Umbilical cord (tissue), 2 donors: ENCODE data around the gene ARHGAP26. TPM values are rescaled to one million over a fixed set of nuclear protein-coding genes. Genes with fewer than 3 reads are reported as not detected.

Experiments used
- DNase-seq: peaks from one replicate; pipeline ENCODE4 v3.0.0-alpha.2; 2015; ENCODE audit warnings: low spot score
- total RNA-seq: library from RNA; depleted of rRNA; stranded (reverse); fragments of >200 nt; gene quantifications from one replicate; pipeline ENCODE4 v1.2.3, GENCODE V29; 2014; ENCODE audit warnings: low replicate concordance; ENCODE audit not compliant: insufficient read depth

The ARHGAP26 gene
- total RNA-seq, 1 donor from 2014 or later: 17.3 TPM

DNA sequence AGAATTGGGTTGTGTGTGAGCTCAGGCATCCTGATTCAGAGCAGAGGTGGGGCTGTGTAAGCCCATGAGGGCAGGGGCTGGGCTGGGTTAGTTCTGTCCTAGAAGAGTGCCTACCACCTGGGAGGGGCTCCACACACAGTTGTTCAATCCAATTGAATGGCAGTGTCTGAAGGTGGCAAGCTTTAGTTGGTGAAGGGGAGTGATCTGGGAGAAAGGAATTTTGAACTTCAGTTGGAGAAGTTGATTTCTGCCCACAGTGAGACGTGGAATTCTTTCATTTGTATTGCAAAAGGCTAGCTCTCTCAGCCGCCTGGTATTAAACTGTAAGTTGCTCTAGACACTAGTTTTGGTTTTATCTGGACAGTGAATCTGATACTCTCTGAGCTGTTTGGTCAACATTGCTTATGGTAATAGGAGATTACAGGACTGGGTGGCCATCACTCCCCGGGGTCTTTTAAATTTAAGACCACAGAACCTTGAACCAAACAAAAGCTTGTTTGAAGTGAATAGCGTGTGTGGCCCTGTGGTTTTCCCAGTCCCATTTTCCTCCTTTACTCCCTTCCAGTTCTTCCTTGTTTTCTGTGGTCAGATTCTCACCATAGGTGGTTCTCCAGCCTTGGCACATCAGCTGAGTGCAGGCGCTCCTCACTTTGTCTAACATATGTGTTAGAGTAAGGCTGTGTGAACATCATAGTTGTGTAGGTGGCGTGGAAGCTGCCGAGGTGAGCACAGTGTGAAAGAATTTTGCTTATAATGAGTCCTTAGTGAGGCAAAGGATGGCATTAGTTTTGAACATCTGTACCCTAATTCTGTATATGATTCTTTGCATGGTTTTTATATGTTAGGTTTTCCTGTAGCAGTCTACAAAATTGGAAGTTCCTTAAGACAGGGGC is 78.0 kb downstream of the ARHGAP26 start:
- DNase-seq: no peak

GRCh38 chr5:142849466-142849865 is 79.3 kb downstream of the ARHGAP26 start:
- no peak for DNase-seq

GRCh38 chr5:142849880-142850279 is 79.7 kb downstream of the ARHGAP26 start:
- no peak for DNase-seq

- no peak for DNase-seq
These were observed 81.6 kb downstream of the ARHGAP26 start for GRCh38 chr5:142851731-142852130.

- no peak for DNase-seq
These were observed 82.4 kb downstream of the ARHGAP26 start for GRCh38 chr5:142852416-142853198.

DNA sequence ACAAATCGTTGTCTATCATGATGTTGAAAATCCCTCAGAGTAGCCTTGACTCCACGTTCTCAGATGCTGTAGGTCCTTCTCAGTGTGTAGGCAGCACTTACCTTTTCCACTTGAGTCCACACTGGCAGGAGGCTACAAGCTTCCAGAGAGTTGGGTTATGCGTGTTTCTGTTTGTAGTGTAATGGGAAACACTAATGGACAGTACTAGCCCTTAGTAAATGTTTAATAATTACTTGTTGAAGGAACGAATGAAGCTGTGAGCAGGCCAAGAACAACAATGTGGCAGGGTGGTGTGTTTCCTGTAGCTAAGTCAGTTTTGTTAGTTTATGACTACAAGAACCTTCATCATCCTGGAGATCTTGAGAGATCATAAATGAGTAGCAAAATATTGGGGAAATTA is 83.5 kb downstream of the ARHGAP26 start:
- DNase-seq: no peak

DNA sequence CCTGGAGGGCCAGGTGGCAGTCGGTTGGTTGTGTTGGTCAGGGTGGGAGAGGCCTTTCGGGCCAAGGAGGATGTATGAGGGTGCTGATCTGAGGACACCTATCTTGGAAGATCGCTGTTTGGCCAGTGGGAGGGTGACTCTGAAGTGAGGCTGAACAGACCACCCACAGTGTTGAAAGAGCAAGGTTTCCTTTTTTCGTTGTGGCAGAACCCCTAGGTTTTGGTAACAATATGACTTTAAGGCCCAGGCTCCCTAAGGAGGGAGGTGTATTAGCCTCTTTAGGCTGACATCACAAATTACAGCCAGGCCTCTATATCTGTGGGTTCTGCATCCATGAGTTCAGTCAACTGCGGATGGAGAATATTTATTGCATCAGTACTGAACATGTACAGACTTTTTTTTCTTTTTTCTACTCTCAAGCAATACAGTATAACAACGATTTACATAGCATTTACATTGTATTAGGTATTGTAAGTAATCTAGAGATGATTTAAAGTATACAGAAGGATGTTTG is 86.1 kb downstream of the ARHGAP26 start:
- DNase-seq: no peak

GRCh38 chr5:142857405-142857804 is 87.2 kb downstream of the ARHGAP26 start:
- no peak for DNase-seq

- DNase-seq: no peak
These were observed 88.9 kb downstream of the ARHGAP26 start for GRCh38 chr5:142859037-142859436.

GRCh38 chr5:142860270-142860669 is 90.1 kb downstream of the ARHGAP26 start:
- DNase-seq: peak; percentile 71

DNA sequence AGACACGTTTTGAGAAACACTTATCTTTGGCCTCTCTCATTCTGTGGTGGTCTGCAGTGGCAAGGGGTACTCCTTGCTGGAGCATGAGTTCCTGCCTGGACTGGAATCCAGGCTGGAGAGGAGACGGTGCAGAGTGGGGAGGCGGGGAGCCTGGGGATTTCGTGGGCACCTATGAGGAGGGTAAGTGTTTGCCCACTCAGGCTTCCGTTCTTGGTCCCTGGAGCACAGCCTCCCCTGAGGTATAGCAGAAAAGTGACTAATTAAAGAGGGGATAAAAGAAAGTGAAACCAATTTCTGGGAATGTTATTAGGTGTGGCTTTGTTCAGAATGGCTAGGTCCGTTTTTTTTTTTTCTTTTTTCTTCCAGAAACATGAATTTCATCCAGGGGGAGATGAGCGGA is 90.8 kb downstream of the ARHGAP26 start:
- no peak for DNase-seq

DNA sequence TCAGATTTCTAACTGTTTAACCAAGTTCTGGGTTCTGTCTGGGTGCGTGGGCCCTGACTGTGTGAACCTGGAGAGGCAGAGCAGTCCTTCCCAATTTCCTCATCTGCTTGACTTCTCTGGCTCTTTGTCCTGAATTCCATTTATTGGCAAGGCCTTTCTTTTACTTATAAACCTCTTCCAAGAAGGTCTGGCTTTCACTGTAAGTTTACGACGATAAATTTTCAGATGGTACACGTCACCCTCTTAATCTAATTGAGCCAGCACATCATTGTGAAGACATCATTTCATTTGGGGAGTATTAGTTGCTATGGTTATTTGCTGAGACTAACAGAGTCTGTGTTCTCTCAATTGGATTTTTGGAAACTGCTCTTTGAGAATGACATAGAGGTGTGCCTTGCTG is 92.4 kb downstream of the ARHGAP26 start:
- DNase-seq: peak; percentile 95

GRCh38 chr5:142863856-142864255 is 93.7 kb downstream of the ARHGAP26 start:
- no peak for DNase-seq

DNA sequence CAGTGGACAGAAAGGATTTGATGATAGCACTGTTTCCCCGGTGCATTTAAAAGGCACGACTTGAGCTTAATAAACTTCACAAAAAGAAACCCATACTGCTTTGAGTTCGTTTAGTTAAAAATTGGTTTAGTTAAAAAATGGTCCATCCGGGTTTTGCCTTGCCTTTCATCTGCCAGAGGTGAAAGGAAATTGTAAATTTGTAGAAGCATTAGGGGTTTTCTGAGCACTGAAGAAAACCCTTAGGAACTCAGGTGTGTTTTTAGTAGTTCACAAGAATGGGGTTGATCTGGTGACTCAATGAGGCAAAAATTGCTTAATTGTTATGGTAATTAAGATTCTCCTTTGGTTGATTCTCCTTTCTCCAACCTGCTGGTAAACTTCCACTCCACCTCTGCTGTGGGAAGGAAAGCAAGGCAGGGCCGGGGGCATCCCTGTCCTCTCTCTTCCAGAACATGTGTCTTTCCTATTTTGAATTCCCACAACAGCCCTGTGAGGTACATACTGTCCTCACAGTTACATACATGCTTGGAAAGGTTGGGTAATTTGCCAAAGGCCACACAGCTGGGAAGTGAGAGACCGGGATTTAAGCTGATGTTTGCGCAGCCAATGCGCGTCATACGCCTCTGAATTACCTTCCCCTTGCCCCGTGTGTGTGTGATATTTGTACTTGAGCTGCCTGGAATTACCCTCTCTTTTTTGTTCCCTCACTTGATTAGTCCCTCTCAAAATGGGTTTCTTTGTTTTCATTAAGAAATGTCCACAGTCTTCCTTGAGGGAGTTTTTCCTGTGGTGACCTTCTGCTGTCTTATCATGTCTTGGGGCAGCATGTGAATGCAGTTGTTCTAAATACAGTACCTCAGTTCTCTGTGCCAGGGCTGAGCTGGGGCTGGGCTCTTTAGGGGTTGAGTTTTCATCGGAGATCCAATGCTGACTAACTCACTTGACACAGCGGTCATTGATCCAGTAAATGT is 94.4 kb downstream of the ARHGAP26 start:
- no peak for DNase-seq

- no peak for DNase-seq
These were observed 95.5 kb downstream of the ARHGAP26 start for GRCh38 chr5:142865631-142866030.

DNA sequence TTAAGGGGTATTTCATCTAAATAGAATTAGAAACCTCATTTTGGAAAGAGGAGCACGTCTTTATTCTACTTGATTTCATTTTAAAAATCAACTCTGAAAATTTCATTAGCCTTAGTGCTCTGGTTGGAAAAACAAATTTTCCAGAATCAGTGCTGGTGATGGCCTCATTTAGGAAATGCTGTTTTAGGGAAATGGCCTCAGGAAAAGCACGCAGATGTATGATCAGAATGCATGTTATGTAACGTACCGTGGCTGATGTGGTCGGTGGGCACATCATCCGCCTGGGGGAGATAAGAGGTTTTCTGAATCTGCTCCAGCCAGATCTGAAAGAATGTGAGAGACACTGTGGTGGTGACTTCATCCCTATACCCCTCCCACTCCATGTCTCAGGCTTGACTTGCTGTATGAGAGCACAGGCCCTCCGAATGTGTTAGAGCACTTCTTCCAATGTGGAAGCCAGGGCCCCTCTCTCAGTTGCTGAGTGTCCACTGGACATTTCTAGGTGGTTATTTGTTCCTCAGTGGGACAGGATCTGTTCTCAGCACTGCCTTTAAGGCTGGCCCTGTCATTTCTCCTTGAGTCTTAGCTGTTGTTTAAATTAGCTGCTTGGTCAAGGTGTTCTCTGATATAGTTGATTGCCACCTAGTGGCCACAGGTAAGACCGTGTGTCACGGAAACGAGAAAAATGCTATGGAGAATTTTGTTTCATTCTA is 96.5 kb downstream of the ARHGAP26 start:
- peak; percentile 77 for DNase-seq

GRCh38 chr5:142869886-142870285 is 99.7 kb downstream of the ARHGAP26 start:
- peak; percentile 57 for DNase-seq

DNA sequence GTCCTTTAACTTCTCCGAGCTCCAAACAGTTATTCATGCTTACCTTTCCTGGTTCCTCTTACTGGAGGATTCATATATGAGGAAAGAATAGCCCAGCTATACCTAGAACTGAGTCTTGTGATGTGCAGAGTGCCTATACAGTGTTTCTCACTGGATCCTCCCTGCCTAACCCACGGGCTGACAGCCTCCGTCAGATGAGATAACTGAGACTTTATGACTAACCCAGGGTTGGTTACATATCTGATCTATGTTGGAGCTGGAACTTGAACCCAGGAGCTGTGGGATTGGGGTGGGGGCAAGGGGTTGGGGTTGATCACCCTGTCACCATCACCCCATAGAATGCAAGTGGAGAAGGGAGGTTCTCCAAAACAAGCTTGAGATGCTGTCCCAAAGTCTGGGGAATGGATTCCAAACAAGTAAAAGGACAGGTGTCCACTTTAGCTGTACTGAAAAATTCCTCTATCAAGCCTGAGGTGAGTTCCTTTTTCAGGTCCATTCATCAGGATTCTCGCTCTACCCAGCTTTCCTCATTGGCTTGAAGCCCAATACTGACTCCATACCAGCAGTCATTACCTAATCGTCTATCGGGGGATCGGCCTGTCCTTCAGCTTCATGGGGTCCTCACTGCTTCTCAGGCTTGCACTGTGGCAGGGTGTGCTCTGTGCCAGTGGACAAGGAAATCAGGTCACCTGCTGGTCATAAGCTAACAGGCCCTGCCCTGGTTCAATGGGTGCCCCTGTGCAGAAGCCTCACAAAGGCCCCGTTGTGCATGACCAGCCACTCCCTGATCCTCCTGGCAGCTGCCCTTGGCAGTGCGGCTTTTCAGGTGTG is 100.6 kb downstream of the ARHGAP26 start:
- no peak for DNase-seq

DNA sequence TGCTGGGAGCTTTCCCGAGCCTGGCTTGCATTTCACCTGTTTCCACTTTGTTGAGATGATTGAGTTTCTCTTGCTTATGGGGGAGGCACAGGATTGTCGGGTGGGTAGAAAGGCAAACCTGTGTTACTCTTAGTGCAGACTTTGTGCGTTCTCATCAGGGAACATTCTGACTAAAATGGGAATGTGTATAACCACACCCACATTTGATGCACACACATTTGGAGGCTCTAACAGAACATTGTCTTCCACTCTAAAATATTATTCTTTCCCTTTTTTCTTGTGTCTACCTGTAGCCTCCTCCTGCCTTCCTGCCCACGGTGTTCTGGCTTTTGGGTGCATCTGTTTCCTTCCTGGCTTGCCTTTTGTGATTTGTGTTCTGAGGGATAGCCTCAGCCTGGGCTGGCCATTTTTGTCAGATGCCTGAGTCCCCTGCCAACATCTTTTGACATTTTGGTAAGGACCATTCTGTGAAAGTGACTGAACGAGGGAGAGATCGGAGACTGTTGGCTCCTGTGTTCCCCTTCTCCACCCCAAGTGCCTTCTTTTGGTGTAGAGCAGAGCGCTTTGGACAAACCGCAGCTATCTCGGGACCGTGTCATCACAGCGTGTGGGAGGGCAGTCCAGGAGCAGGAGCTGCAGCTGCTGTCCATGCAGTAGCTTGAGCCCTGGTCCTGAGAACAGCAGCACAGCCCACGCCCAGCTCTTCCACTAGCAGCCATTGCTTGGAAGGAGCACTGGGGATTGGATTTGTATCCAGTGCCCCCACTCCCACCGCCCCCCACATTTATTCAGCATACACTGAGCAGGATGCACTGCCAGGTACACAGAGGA is 101.4 kb downstream of the ARHGAP26 start:
- DNase-seq: no peak
